K562 (cell line): ENCODE results near the gene CXCL1. TPM values are rescaled to one million over a fixed set of nuclear protein-coding genes. Genes with fewer than 3 reads are reported as not detected.
A peak's percentile ranks its signal among the peaks of the same experiment; 100 is the strongest.

ENCODE experiments used
- BACH1 ChIP-seq: fragments of 200-800 bp; sonication (Bioruptor generic); IDR thresholded peaks from 2 replicates; pipeline ENCODE4 v1.6.1; 2016; ENCODE audit warnings: missing genetic modification characterization, missing compliant biosample characterization
- BCOR ChIP-seq: fragments of 450-650 bp; IDR thresholded peaks from 2 replicates; pipeline ENCODE4 v1.6.1; 2016
- CBFA2T3 ChIP-seq: fragments of 450-650 bp; IDR thresholded peaks from 2 replicates; pipeline ENCODE4 v1.6.1; 2017
- EP300 ChIP-seq: IDR thresholded peaks from 2 replicates; pipeline ENCODE4 v1.6.1; 2012; ENCODE audit warnings: low read length, improper control_type of control experiment
- MAFK ChIP-seq: IDR thresholded peaks from 2 replicates; pipeline ENCODE4 v1.6.1; 2011; ENCODE audit warnings: low read length, improper control_type of control experiment
- MCM3 ChIP-seq: fragments of 450-650 bp; IDR thresholded peaks from 2 replicates; pipeline ENCODE4 v1.6.1; 2016
- NR1H2 ChIP-seq: sonication (generic); formaldehyde crosslinking; IDR thresholded peaks from 2 replicates; pipeline ENCODE4 v1.4.0; 2020; ENCODE audit warnings: mild to moderate bottlenecking, missing genetic modification reagents
- PTRF ChIP-seq: fragments of 450-650 bp; IDR thresholded peaks from 2 replicates; pipeline ENCODE4 v1.6.1; 2016; ENCODE audit warnings: mild to moderate bottlenecking, missing genetic modification characterization, missing compliant biosample characterization
- RNF2 ChIP-seq: sonication (generic); IDR thresholded peaks from 2 replicates; pipeline ENCODE4 v1.6.1; 2016
- SMAD1 ChIP-seq: fragments of 150-350 bp; IDR thresholded peaks from 2 replicates; pipeline ENCODE4 v1.6.1; 2014; ENCODE audit warnings: low read length, low read depth; ENCODE audit not compliant: partially characterized antibody
- SMARCA4 ChIP-seq: fragments of 450-650 bp; IDR thresholded peaks from 2 replicates; pipeline ENCODE4 v1.6.1; 2016
- TAL1 ChIP-seq: fragments of 450-650 bp; IDR thresholded peaks from 2 replicates; pipeline ENCODE4 v1.6.1; 2016; ENCODE audit warnings: mild to moderate bottlenecking
- TCF3 ChIP-seq: sonication (generic); formaldehyde crosslinking; IDR thresholded peaks from 2 replicates; pipeline ENCODE4 v1.4.0; 2020; ENCODE audit warnings: mild to moderate bottlenecking, missing genetic modification reagents
- TCFL5 ChIP-seq: fragments of 250-450 bp; sonication (Bioruptor Pico); conservative IDR thresholded peaks from 2 replicates; pipeline ENCODE4 v1.6.1; 2021; ENCODE audit warnings: mild to moderate bottlenecking, moderate library complexity, matching md5 sums
- THRAP3 ChIP-seq: fragments of 450-650 bp; IDR thresholded peaks from 2 replicates; pipeline ENCODE4 v1.6.1; 2016; ENCODE audit warnings: mild to moderate bottlenecking, inconsistent platforms, borderline replicate concordance
- WHSC1 ChIP-seq: IDR thresholded peaks from one replicate; pipeline ENCODE4 v1.6.1; 2012; ENCODE audit warnings: low read length, control low read depth, inconsistent platforms
- ZBED1 ChIP-seq: IDR thresholded peaks from 2 replicates; pipeline ENCODE4 v1.6.1; 2014
- ZNF274 ChIP-seq: IDR thresholded peaks from 2 replicates; pipeline ENCODE4 v1.6.1; 2011; ENCODE audit warnings: low read depth, mild to moderate bottlenecking, low read length, moderate library complexity, borderline replicate concordance
- ZNF384 ChIP-seq: IDR thresholded peaks from 2 replicates; pipeline ENCODE4 v1.6.1; 2012; ENCODE audit warnings: low read depth, low read length, improper control_type of control experiment
- polyA plus RNA-seq, 8 experiments: library from polyadenylated mRNA; depleted of rRNA in 4 of 8; stranded (reverse) in 5 of 8; unstranded in 3 of 8; fragments of >200 nt; fragmentation: Nextera tagmentation in 2 of 8; fragmentation: Illumina TruSeq in 1 of 8; extraction: Ambion mirVana in 2 of 8; extraction: Trizol in 1 of 8; gene quantifications; 2 replicates each; pipeline versions ENCODE4 v1.2.1 to v1.2.3, GENCODE V29; 2011 to 2014; ENCODE audit warnings: inconsistent platforms in 1 of 8, missing spikeins in 1 of 8
- total RNA-seq, 7 experiments: library from RNA; depleted of rRNA in 6 of 7; stranded (reverse); fragments of >200 nt in 6 of 7; fragmentation: Illumina TruSeq in 2 of 7; extraction: Trizol in 2 of 7; gene quantifications; 2 replicates each; pipeline versions ENCODE4 v1.2.1 to v1.2.3, GENCODE V29; 2011 to 2021; ENCODE audit warnings: low replicate concordance in 1 of 7
- TF ChIP-seq, protein P1 (sequence below), 2 experiments: fragments of 450-650 bp; IDR thresholded peaks; 2 replicates each; pipeline ENCODE4 v1.6.1; 2016
- TF ChIP-seq, protein P2 (sequence below): fragments of 250-450 bp; sonication (Bioruptor Pico); IDR thresholded peaks from 2 replicates; pipeline ENCODE4 v1.5.0; 2021
- TF ChIP-seq, protein P3 (sequence below), 3 experiments: fragments of 200-800 bp in 1 of 3; fragments of 250-450 bp in 1 of 3; fragments of 450-650 bp in 1 of 3; sonication (Bioruptor Pico) in 1 of 3; sonication (Bioruptor generic) in 1 of 3; formaldehyde crosslinking in 1 of 3; IDR thresholded peaks; 2 replicates each; pipeline versions ENCODE4 v1.6.1 to v1.8.0; 2016 to 2022; ENCODE audit warnings: mild to moderate bottlenecking in 2 of 3, missing genetic modification characterization in 2 of 3, missing compliant biosample characterization in 1 of 3, moderate library complexity in 1 of 3

CXCL1 gene
- total and polyA plus RNA-seq, 9 of the 15 experiments (the other 6 are each of a cell fraction or from before 2014, with no cell fraction given), result 0.07 to 2.2 (median 0.32) TPM; not detected in 3

DNA sequence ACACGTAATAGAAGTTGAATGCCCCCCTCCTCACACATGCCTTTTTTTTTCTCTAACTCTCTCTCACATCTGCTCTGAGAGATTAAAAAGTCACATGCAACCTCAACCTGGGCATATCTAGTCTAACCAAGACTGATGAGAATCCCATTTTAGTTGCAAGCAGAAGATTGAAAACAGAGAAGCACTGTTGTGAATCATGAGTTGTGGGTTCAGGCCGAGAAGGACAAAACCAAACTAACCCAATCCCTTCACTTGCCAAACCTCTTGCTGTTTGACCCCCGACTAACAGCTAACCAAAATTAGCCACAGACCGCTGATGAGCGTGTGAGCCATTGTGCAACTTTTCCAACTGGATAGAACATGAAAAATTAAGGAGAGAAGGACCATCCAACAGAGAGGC lies 31.8 kb downstream of the CXCL1 start (continued):
- TF ChIP-seq, protein P1, sequence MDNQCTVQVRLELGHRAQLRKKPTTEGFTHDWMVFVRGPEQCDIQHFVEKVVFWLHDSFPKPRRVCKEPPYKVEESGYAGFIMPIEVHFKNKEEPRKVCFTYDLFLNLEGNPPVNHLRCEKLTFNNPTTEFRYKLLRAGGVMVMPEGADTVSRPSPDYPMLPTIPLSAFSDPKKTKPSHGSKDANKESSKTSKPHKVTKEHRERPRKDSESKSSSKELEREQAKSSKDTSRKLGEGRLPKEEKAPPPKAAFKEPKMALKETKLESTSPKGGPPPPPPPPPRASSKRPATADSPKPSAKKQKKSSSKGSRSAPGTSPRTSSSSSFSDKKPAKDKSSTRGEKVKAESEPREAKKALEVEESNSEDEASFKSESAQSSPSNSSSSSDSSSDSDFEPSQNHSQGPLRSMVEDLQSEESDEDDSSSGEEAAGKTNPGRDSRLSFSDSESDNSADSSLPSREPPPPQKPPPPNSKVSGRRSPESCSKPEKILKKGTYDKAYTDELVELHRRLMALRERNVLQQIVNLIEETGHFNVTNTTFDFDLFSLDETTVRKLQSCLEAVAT (IDR thresholded peaks at IDR 0.05), result no peak
- TF ChIP-seq NR1H2 (no peak), ZNF384 (peak; percentile 83), RNF2 (no peak), MAFK (no peak), THRAP3 (no peak), BACH1 (no peak), MCM3 (no peak), EP300 (peak; percentile 43; the same call in 1 of the 2 replicates), SMAD1 (no peak), WHSC1 (no peak), SMARCA4 (0 out of 2 replicates have a peak, but pooled peaks have one; percentile 23), PTRF (tag) (no peak), TAL1 (peak; percentile 60), TCF3 (CRISPR knock-in tag) (peak; percentile 62), TCFL5 (CRISPR knock-in tag) (no peak), CBFA2T3 (peak; percentile 77), ZBED1 (no peak), ZNF274 (no peak), BCOR (no peak)
- TF ChIP-seq, protein P2, sequence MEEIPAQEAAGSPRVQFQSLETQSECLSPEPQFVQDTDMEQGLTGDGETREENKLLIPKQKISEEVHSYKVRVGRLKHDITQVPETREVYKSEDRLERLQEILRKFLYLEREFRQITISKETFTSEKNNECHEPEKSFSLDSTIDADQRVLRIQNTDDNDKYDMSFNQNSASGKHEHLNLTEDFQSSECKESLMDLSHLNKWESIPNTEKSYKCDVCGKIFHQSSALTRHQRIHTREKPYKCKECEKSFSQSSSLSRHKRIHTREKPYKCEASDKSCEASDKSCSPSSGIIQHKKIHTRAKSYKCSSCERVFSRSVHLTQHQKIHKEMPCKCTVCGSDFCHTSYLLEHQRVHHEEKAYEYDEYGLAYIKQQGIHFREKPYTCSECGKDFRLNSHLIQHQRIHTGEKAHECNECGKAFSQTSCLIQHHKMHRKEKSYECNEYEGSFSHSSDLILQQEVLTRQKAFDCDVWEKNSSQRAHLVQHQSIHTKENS (CRISPR knock-in tag), result no peak
- TF ChIP-seq, protein P3, sequence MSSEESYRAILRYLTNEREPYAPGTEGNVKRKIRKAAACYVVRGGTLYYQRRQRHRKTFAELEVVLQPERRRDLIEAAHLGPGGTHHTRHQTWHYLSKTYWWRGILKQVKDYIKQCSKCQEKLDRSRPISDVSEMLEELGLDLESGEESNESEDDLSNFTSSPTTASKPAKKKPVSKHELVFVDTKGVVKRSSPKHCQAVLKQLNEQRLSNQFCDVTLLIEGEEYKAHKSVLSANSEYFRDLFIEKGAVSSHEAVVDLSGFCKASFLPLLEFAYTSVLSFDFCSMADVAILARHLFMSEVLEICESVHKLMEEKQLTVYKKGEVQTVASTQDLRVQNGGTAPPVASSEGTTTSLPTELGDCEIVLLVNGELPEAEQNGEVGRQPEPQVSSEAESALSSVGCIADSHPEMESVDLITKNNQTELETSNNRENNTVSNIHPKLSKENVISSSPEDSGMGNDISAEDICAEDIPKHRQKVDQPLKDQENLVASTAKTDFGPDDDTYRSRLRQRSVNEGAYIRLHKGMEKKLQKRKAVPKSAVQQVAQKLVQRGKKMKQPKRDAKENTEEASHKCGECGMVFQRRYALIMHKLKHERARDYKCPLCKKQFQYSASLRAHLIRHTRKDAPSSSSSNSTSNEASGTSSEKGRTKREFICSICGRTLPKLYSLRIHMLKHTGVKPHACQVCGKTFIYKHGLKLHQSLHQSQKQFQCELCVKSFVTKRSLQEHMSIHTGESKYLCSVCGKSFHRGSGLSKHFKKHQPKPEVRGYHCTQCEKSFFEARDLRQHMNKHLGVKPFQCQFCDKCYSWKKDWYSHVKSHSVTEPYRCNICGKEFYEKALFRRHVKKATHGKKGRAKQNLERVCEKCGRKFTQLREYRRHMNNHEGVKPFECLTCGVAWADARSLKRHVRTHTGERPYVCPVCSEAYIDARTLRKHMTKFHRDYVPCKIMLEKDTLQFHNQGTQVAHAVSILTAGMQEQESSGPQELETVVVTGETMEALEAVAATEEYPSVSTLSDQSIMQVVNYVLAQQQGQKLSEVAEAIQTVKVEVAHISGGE (CRISPR knock-in tag; IDR thresholded peaks at IDR 0.05), result no peak
